ENCODE data around the gene PPP1R13B.
"Not testable (repeated sequence)": the region's sequence is repeated elsewhere in the genome, so short reads cannot be mapped to it uniquely, and the experiment has no call there.

The PPP1R13B gene

DNA sequence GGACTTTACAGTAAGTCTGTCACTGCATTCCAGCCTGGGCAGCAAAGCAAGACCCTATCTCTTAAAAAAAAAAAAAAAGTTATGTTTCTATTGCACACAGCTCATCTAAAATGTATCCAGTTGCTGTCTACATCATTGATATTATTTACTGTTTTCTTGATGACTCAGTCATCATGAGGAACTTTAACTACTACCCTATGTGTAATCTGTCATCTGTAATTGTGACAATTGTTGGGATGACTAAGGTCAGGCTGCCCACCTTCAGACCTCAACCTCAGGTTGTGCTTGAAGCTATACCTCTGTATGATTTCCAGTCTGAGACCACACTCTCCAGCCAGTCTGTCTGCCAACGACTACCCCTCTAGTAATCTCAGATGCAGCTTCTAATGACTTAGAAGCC is 15.3 kb downstream of the PPP1R13B start:
- DNase-seq = no peak

DNA sequence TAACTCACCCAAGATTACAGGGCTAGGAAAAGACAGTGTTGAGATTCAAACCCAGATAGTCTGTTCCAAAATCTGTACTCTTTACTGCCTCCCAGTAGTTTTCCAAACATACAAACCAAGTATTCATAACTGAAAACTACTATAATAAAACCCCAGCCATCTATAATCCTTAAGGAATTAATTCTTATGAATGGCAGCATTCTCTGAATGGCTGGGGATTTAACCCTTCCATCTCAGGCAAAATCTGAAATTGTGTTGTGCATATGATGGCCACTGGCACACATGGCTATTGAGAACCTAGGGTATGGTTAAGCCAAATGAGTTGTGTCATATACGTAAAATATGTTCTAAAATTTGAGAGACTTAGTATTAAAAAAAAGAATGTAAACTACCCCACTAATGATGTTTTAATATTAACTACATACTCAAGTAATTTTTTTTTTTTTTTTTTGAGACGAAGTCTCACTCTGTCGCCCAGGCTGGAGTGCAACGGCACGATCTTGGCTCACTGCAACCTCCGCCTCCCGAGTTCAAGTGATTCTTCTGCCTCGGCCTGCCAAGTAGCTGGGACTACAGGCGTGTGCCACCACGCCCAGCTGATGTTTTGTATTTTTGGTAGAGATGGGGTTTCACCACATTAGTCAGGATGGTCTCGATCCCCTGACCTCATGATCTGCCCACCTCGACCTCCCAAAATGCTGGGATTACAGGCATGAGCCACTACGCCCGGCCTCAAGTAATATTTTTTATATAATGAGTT is 16.7 kb downstream of the PPP1R13B start:
- DNase-seq = no peak

DNA sequence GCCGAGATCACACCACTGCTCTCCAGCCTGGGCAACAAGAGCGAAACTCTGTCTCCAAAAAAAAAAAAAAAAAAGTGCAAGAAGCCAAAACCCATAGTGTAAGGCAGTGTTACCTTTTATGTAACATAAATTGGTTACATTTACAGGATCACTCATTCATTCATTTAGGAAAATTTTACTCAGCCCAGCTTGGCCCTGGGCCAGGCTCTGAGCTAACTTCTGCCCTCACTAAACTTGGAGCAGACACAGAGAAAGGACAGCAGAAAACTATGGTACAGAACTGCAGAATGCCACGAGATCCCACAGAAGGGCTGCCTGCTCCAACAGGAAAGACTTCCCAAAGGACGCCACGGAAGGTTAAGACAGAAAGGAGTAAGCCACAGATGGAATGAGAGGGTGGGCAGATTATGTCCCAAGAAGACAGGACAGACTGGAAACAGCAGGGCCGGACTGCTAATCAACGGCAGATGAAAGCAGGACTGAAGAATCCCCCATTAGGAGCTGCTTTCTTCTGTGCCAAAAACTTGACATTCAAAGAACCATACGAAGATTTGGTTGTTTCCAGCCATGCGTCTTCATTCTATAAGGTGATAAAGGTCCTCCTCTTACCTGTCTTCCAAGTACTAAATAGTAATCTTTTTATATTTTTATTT is 18.9 kb downstream of the PPP1R13B start:
- no peak for DNase-seq

DNA sequence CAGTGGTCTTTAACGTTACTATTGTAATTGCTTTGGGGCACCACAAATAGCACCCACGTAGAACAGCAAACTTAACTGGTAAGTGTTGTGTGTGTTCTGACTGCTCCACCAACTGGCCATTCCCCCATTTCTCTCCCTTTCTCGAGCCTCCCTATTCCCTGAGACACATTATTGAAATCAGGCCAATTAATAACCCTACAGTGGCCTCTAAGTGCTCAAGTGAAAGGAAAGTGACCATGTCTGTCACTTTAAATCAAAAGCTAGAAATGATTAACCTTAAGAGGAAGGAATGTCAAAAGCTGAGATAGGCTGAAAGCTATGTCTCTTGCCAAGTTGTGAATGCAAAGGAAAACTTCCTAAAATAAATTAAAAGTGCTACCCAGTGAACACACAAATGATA is 22.3 kb downstream of the PPP1R13B start:
- DNase-seq = no peak

DNA sequence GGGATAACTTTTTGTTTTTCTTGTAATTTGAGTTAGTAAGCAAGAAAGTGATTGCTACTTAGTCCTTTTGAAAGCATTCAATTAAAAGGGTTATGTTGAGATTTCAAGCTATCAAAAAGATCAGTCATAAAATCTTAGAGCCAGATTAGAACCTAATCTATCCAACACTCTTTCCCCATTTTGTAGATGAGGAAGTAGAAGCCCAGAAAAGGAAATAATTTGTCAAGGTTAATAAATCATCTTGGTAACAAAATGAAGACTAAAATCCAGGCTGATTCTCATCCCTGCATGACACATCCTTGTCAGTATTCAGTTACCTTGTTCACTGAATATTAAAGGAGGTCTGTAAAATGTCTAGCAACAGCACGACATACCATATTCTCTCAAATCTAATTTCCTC is 26.5 kb downstream of the PPP1R13B start:
- DNase-seq = no peak

DNA sequence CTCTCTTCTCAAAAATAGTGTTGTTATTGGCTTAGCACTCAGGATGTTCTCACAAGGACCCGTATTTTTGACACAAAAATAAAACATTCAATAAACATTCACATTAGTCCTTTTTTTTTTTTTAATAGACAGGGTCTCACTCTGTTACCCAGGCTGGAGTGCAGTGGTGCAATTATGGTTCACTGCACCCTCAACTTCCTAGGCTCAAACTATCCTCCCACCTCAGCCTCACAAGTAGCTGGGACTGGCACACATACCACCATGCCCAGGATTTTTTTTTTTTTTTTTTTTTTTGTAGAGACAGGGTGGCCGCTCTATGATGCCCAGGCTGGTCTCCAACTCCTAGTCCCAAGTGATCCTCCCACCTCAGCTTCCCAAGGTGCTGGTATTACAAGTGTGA is 27.0 kb downstream of the PPP1R13B start:
- DNase-seq = no peak

DNA sequence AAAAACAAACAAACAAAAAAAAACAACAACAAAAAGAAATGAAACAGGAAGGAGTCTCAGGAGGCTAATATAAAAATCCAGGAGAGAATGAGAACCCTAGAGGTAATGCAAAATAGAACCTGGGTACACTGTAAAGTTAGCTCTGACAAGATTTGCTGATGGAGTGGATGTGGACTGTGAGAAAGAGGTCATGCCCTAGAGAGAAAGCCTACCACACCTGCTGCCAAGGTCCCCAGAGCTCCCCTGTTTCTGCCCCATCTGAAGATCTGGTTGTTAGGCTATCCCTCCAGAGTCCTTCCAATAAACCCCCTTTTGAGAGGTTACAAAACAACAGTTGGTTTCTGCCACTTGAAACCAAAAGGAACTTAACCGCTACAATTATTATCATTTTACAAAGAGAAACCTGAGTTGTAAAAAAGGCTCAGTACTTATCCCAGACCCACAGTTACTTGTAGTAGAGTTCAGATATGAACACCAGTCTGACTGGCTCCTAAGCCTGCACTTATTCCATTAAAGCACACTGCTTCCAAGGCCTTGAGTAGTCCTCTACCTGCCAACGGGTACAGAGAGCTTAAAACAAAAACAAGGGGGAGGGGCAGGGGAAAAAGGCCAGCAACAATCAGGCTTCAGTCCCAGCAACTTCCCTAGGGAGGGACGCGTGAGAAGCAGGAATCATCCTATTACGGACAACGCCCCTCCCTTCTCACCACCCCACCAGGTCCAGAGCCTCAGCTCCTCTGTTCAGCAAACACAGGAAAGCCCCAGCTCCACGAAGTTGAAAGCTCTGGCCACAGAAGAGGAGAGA is 27.7 kb downstream of the PPP1R13B start:
- DNase-seq = no peak

DNA sequence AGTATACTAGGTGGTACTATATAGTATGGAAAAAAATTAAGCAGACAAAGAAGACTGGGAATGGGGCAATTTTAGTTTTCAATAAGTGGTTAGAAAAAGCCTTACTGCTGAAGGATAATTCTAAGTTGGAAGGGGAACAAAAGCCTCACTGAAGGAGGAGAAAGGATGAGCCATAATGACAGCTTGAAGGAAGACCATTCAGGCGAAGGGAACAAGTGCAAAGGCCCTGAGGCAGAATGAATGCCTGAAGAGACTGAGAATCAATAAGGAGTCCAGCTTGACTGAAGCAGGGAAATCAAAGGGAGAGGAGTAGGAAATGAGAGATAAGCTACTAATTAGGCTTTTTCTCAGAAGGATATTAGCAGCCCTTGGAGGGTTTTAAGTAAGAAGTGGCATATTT is 28.5 kb downstream of the PPP1R13B start:
- no peak for DNase-seq

DNA sequence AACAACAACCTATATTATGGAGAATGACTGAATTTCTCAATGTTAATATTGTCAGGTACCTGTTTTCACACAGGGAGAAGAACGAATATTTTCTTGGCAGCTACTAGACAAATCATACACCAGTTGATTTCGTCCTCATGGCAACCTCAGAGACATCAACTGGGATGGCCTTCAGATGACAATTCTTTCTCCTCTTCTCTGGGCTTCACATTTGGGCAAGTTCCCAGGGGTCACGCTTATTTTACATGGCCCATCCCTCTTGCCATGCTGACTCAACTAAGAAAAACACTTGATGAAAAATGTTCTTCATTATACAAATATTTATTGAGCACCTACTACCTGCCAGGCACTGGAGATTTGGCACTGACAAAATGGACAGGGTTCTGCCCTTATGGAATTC is 29.0 kb downstream of the PPP1R13B start:
- DNase-seq = no peak

DNA sequence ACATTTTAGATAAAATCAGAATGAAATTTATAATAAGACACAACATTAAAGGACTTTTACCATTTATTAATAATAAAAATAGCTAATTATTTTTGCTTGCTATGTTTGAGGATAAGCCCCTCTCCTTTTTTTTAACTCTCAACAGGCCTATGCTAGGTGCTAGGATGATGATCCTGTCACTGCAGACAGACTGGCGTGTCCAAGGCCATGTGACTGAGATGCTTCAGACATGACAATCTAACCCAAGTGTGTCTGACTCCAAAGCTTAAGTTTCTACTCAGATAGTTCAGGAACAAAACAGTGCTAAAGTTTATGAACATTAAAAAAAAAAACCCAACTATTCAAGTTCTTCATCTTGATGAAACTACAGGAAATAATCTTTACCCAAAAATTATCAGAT is 29.8 kb downstream of the PPP1R13B start:
- no peak for DNase-seq

DNA sequence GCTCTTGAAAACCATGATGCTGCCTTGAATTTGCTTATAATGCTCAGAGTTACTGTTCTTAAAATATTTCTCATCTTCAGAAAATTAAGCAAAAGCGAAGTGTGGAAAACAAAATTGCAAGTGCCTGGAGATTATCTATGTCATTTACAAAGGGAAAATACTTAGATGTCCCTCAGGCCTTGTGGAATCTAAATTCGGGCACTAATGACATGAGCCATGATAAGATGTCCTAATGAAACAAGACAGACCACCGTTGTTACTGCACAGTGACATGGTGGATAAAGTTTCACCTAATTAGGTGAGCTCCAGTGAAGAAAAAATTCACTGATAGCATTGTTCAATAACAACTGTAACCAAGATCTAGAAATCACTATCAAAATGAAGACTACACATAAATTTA is 30.4 kb downstream of the PPP1R13B start:
- DNase-seq = no peak

DNA sequence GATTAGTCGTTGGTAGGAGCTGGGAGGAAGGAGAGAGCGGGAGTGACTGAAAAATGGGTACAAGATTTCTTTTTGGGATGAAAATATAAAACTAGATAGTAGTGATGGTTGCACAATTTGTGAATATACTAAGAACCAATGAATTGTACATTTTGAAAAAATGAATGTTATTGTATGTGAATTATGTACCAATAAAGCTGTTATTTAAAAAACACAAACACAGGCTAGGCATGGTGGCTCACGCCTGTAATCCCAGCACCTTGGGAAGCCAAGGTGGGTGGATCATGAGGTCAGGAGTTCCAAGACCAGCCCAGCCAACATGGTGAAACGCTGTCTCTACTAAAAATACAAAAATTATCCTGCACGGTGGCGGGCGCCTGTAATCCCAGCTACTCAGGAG is 32.1 kb downstream of the PPP1R13B start:
- no peak for DNase-seq

DNA sequence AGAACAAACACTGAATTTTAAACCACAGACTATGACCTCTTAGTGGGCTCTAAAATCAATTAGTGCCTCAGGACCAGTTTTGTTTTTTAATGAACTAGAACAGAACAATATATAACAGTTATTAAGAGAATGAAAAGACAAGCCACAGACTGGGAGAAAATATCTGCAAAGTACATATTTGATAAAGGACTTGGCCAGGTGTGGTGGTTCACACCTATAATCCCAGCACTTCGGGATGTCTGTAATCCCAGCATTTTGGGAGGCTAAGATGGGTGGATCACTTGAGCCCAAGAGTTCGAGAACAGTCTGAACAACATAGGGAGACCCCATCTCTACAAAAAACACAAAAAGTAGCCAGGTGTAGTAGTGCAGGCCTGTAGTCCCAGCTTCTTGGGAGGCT is 36.2 kb downstream of the PPP1R13B start:
- no peak for DNase-seq

DNA sequence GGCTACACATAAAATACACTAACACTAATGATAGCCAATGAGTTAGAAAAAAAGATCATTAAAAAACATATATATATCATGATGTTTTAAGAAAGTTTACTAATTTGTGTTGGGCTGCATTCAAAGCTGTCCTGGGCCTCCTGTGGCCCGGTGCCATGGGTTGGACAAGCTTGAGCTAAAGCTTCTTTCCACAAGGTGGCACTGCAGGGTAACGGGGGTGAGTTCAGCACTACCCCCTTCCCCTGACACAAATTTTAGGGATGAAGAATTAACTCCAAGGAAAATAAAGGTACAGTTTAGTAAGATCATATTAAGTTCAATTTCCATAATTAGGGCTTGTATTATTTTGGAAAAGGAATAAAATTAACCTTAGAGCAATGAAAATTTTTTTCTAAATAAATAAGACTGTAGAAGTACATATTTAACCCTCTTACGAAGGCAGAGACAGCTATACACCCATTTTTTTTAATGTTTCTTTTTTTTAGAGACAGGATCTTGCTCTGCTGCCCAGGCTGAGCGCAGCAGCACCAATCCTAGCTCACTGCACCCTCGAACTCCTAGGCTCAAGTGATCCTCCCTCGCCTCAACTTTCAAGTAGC is 38.9 kb downstream of the PPP1R13B start:
- peak in 5 of 6 experiments; percentile 21 to 75 (median 49) for DNase-seq

DNA sequence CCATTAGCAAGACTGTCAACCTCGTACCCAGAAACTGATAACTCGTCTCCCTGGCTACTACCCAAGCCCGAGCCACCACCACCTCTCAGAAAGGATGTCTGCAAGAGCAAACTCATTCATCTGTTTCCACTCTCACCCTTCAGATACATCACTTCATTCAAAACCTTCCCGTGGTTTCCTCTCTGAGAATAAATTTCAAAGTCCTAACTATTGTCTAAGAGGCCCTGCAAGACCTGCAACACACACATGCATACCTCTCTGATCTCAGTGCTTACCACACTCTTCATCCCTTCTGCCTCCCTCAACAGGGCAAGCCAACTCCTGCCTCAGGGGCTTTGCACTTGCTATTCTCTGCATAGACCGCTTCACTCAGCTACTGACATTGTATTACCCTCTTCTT is 40.6 kb downstream of the PPP1R13B start:
- DNase-seq = peak in 1 of 6 experiments; percentile 1

DNA sequence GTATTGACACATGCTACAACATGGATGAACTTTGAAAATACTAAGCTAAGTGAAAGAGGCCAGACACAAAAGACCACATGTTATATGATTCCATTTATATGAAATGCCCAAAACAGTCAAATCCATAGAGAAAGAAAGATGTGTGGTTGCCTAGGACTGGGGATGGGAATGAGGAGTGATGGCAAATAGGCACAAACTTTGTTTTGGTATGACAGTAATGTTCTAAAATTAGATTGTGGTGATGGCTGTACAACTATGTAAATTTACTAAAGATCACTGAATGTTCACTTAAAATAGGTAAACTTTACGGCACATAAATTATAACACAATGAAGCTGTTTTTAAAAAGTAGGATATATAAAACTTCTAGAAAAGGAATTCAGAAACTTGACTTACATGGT is 41.7 kb downstream of the PPP1R13B start:
- DNase-seq = no peak

DNA sequence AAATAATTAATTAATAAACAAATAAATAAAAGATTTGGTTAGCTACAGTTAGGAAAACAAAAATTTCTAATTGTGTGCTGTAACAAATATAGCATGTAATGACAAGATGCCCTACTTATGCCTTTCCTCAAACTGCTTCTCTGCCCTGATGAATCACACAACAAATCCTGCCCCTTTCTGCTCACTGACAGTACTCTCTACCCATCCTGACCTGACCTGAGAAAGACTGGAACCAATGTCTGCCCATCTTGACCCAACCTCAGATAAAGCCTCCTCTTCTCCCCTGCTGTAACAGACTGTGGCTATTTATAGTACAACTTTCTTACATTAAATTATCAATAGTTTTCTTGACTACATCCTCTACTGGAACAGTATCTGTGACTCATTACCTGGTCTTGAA is 43.7 kb downstream of the PPP1R13B start:
- DNase-seq = no peak

DNA sequence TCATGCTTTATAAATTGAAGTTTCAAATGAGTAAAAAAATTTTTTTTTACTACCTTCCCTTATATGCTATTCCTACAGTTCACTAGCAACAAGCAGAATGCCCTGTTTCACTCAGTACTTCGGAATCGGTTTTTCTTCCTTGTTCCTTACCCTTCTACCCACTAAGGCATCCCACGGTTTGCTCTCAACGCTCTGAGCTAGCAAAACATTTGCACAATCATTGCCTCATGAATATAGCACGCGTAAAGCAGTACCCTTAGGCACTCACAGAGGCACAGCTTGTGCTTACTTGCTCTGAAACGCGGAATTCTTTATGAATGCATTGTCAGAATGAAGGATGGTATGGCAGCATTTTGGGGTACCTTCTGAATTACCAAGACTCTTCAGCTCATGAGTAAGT is 45.0 kb downstream of the PPP1R13B start:
- no peak for DNase-seq

DNA sequence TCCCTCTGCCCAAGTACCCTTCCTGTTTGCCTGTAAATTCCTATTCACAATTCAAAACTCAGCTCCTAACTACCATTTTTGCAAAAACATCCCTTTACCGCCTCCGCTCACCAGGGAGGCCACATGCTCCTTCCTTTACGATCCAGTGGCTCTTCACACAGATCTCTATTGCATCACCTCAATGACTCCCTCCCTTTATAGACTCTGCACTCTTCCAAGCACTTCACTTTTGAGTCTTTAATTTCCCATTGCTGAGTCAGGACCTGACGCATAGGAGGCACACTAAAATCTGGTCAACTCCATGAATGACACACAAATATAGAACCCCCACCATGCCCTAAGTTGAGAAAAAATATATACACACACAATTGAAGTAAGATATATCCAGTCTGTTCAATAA is 45.9 kb downstream of the PPP1R13B start:
- DNase-seq = no peak

DNA sequence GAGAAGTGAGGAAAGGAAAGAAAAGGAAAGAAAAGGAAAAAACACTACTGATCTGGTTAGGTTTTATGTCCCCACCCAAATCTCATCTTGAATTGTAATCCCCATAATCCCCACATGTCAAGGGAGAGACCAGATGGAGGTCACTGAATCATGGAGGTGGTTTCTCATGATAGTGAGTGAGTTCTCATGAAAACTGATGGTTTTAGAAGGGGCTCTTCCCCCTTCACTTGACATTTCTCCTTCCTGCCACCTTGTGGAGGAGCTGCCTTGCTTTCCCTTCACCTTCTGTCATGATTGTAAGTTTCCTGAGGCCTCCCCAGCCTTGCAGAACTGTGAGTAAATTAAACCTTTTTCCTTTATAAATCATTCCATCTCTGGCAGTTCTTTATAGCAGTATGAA is 54.2 kb downstream of the PPP1R13B start:
- DNase-seq = not testable (repeated sequence)

DNA sequence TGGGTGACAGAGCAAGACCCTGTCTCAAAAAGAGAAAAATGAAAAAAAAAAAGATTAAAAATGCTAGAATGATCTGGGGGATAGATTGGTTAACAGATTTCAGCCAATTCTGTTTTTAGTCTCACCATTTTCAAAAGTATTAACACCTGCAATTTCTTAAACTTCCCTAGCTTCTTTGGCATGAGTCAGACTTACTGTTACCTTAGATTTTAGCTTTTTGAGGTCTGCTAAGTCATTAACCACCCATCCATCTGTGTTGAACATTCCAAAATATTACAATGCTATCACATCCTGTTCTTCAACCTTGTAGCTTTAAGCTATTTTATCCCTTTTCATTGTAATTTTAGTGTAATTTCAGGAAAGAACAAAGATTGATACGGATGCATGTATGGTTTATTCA is 59.3 kb downstream of the PPP1R13B start:
- no peak for DNase-seq

DNA sequence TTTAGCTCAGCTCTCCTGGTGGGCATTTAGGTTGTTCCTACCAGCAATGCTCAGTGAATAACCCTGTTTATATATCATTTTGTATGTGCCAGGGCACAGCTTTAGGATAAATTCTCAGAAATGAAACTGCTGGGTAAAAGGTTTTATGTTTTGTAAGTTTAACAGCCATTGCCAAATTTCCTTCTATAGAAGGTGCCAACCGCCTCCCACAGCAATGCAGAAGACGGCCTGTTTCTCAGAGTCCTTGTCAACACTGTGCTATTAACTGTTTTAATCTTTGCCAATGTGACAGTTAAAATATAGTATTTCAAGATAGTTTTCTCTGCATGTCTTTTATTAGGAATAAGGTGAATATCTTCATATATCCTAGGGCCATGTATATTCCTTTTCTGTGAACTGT is 65.0 kb downstream of the PPP1R13B start:
- no peak for DNase-seq

DNA sequence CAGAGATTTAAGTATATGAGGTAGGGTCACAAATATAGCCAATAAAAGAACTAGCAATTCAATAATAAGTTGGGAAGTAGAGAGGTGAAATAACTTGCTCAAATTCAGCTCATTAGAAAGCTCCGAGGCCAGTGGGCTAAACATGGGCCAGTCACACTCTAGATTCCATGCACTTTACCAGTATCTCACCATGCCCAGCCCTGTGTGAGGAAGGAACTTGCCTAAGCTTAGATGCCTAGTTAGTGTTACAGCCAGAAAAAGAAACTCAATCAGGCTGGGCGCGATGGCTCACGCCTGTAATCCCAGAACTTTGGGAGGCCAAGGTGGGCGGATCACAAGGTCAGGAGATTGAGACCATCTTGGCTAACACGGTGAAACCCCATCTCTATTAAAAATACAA is 71.1 kb downstream of the PPP1R13B start:
- not testable (repeated sequence) for DNase-seq

DNA sequence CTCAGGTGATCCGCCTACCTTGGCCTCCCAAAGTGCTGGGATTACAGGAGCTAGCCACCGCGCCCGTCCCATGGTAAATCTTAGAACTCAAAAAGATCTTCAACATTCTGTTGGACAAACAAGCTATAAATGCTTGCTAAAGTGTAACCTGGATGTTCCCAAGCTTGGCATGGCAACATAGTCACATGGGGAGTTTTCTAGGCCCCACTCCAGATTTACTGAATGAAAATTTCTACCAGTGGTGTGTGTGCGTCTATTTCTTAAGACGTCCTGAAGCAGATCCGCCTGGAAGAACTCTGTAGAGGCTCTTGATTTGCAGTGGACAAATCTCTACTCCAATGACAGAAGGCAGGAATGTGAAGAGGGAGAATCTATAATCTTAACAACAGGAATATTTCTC is 71.9 kb downstream of the PPP1R13B start:
- no peak for DNase-seq

Data from stimulated activated naive CD4-positive, alpha-beta T cell (primary cell).